HG02870 (cell line): ENCODE data around the gene WNT9A.

Source experiments
- ATAC-seq: cut with Tn5 transposase; IDR thresholded peaks from one replicate; pipeline ENCODE4 v1.9.1; 2021; ENCODE audit warnings: mild to moderate bottlenecking, moderate library complexity; ENCODE audit not compliant: unreplicated experiment

The WNT9A gene

DNA sequence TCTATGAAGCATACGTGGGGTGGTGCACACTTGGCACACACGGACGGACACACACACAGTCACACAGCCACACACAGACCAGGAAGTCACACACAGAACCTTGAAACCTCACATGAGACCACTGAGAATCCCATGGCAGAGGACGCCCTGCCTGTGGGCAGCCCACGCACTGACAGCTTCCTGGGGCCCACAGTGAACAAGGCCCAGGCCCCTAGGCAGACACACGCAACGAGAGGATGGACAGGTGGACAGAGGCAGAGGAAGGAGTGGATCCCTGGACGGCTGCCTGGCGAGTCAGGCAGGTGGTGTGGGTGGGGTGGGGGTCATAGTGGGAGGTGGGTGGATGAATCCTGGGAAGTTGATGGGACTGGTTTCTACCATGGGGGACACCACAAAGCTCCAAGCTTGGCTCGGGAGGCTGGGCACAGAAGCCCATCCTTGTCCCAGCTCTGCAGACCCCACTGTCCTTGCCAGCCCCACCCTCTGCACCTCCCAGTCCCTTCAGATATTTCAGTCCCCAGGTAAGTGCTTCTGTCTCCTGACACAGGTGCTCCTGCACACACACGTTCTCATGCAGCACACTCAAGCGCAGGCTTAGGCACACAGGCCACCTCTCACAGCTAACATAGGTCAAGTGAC lies 49.1 kb downstream of the WNT9A start:
- no peak for ATAC-seq

DNA sequence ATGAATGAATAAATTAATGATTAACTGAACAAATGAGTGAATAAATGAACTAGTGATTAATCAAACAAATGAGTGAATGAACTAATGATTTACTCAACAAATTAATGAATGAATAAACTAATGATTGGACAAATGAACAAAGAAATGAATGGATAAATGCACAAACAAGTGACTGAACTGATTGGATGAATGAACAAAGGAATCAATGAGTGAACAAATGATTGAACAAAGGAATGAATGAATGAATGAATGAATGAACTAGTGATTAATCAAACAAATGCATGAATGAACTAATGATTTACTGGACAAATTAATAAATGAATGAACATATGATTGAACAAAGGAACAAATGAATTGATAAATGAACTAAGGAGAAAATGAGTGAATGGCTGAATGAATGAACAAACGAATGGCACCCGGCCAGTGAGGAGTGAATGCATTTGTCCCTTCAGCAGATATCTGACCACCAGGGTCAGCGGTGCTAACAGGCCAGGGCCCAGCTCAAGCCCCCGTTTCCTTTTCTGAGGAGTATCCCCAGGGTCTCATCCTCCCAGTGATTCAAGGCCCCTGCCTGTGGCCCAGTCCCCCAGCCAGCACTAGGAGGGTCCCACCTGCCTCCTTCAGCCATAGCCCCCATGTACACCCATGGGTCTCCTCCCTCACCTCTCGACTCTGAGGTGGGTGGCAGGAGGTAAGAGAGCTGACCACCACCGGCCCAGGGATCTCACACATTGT lies 49.9 kb downstream of the WNT9A start:
- no peak for ATAC-seq

DNA sequence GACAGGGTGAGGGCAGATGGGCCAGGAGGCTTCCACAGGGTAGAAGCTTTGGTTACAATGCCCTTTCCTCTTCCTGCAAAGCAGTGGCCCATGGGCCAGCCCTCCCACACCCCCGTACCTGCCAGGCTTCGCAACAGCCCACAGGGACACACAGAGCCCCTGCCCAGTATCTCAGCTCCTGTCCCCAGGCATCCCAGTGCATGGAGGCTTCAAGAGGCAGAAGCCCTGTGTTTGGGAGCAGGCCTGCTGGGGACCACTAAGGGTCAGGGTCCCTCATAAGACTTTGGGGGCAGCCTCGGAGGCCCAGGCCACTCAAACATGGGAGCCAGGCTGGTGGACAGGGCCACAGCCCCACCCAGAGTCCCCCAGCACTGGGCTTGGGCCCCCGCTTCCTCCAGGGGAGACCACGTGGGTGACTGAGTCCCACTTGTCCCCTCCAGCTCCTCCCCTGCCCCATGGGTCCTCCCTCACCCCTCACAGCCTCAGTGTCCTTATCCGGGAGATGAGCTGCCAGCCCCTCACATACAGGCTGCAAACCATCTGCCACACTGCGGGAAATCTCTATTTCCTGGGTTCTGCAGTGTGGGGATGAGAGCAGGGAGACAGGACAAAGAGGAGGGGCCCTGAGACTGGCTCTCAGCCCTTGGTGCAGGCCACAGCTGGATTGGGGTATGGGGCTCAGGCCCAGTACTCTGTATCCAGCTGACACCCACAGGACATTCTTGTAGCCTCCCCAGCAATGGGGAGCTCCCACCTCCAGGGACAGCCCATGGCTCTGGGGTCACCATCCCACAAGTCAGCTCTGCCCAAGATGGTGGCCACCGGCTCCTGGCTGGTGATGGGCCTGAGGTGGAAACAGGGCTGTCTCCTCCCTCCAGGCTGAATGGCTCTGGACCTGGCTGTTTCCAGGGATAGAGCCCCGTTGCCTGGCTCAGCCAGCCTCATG lies 50.7 kb downstream of the WNT9A start:
- no peak for ATAC-seq

DNA sequence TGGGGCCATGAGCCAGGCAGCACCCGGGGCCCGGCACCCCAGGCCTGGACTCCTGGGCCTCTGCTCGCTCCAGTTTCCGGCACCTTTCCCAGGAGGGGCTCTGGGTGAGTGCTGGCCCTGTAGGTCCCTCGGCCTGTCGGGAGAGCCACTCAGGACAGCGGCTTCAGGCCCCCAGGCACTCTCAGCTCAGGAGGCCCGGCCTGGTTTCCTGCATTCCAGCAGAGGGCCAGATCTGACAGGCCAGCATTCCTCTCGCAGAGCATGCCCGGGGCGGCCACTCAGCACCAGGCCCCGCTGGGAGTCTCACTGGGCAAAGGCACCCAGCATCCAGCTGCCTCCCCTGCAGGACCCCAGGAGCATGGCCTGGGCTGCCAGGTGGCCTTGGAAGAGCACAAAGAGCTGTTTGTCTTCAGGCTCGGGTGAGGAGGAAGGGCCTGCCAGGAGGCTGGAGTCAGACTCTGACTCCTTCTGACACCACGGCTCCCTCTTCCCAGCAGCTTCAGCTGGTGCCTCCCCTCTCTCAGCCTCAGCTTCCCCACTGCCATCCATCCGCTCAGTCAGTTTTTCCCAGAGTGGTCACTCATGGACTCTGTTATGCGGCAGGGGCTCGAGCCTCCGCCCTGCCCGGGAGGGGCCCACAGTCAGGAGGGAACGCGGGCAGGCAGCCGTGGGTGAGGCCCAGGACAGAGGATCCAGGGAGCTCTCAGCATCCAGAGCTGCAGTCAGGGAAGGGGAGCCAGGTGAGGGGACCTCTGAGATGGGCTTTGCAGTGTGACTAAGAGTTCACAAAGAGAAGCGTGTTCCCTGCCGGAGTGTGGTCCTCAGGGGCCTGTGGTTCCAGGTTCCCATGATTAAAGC lies 51.7 kb downstream of the WNT9A start:
- no peak for ATAC-seq

DNA sequence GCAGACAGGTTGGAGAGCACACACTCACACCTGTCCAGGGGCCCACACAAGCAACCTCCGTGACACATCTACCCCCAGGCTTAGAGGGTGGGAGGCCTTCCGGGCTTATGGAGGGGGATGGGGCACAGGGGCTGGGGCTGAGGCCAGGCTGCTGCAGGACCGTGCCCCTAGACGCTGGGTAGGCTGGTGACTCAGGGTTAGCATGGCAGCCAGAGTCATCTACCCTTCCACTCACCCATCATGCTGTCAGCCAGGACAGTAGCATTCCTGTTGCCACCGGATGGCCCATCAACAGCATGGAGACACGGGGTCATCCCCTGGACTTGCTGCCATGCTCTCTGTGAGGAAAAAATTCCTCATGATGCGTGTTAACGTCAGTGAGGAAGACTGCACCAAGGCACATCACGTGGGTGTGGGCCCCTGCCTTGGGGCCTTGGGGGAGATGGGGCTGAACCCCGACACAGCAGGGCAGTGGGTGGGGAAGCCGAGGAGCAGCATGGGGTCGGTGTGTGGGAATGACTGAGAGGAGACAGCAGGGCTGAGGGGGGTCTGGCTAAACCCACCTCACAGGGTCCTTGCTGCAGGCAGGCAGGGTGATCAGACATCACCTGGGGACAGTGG lies 52.8 kb downstream of the WNT9A start:
- ATAC-seq: no peak

DNA sequence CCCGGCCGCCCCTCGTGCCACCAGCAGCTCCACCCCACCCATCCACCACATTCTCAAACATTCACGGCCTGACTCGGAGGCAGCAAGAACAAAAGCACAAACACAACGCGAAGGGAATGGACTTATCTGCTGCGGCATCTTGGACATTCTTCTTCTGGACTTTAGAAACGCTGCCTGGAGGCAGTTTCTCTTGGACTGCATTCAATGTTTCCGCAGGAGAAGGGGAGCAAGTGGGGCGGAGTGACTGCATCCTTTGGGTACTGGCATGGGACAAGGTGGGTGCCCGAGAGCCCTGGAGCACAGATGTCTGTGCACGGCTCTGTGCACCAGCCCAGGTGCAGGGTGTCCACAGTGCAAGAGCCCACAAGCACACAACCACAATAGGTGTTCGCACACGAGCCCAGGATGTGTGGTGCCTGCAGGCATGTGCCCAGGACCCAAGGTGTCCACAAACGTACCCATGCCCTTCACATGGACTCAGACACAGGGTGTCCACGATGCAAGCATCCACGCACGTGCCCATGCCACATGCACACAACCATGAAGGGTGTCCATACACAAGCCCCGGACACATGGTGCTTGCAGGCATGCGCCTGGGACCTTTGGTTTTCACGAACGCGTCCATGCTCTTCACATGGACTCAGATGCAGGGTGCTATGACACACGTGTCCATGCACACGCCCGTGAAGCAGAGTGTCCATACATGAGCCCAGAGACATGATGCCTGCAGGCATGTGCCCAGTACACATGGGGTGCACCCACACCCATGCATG lies 53.6 kb downstream of the WNT9A start:
- no peak for ATAC-seq

DNA sequence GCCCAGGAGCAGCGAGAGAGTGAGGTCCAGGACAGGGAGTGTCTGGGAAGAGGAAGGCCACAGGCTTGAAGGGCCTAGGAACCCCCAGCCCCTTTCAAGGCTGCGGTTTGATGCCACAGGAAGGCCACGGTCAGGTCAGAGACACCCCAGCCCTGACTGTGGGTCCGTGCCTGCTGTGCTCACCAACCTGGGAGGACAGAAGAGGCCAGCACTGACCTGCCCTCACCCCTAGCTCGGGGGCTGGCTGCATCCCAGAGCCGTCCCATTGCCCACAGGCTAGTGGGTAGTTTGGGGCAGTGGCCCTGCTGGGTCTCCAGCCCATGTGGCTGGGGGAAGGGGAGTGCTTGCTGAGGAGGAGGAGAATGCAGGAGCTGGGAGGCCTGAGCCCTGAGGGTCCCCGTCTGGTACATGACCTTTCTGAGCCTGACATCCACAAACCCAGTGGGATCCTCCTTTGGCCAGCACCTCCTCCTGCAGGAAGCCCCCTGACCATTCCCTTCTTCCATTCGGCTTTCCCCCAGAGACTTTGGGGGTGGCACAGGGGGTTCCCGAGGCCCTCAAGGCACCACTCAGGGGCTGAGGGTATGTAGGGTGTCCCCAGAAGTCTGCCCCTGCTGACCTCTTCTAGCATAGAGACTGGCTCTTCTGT lies 54.3 kb downstream of the WNT9A start:
- no peak for ATAC-seq

DNA sequence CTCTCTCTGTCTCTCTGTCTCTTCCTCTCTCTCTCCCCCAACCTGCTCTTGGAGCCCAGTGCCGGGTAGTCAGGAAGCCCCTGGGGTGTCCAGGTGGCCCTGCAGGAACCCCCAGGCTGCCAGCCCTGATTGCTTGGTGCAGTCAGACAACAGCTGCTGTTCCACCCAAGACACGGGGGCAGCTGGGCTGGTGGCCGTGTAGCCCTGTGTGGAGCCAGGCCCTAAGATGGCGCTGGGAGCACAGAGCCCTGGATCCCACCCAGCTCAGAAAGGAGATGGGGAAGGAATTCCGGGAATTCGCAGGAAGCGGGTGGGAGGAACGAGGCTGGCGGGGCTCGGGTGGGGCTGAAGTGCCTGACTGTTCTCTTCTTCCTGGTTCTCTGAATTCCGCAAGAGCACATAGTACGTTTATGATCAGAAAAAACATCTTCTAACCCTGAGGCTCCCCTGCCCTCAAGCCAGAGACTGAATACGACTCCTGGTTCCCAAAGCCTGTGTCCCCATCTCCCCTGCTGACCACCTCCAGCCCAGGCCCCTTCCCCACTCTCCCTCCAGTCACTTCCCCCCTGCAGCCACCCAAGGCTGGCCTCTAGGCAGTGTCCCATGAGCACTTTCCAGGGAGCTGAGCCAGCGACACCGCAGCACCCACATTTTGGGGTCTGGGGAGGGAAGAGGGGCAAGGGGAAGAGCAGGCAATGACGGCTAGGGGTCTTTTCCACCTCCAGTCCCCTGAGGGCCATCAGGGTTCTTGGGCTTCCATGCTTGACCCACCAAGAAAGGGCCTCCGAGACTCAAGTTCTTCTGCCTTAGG lies 55.0 kb downstream of the WNT9A start:
- no peak for ATAC-seq

DNA sequence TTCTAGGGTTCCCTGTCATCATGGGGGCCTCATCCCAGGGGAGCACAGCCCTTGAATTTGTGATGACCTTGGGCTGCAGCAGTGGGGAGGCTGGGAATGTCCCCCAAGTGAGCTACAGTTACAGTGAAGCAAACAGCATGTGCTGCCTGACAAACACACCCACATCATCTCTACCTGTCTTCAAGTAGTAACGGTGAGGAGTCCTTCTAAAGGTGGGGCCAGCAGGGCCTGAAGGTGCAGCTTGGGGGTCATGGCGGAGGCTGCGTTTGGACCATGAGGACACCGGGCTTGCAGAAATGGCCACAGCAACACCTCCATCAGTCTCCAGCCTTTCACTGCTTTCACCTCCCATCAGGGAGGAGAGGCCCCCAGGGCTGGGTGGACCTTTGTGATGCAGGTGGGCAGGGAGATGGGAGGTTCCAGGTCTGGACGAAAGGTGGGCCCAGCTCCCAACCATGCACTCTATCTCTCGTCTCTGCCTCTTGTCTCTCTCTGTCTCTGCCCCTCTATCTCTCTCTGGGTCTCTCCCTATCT lies 55.7 kb downstream of the WNT9A start:
- no peak for ATAC-seq

DNA sequence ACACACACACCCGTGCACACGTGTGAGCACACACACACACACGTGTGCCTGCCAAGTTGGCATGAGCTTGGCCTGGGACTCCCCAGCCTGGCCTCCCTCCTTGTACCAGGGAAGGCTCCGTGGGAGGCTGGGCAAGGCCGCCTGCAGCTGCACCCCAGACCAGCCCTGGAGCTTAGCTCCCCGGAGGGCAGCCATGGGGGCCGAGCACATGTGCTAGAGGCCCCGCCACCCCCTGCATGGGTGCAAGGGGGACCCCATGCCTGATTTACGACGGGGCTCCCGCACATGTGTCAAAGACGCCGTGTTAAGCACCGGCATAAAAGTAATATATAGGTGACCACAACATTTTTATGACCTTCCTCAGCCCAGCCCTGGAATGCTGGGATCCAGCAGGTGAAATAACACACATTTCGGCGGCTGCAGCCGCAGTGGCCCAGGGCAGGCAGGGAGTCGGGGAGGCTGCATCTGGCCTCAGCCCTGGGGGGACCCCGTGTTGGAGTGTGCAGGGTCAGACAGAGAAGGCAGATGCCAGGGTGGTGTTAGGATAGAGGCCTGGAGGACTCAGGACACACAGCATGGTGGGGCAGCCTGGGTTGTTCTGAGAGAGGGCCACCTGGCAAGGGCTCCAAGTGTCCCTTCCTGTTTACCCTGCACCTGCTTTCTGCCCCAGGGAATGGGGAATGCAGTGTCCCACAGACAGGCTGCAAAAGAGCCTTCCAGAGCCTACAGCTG lies 56.3 kb downstream of the WNT9A start:
- no peak for ATAC-seq

DNA sequence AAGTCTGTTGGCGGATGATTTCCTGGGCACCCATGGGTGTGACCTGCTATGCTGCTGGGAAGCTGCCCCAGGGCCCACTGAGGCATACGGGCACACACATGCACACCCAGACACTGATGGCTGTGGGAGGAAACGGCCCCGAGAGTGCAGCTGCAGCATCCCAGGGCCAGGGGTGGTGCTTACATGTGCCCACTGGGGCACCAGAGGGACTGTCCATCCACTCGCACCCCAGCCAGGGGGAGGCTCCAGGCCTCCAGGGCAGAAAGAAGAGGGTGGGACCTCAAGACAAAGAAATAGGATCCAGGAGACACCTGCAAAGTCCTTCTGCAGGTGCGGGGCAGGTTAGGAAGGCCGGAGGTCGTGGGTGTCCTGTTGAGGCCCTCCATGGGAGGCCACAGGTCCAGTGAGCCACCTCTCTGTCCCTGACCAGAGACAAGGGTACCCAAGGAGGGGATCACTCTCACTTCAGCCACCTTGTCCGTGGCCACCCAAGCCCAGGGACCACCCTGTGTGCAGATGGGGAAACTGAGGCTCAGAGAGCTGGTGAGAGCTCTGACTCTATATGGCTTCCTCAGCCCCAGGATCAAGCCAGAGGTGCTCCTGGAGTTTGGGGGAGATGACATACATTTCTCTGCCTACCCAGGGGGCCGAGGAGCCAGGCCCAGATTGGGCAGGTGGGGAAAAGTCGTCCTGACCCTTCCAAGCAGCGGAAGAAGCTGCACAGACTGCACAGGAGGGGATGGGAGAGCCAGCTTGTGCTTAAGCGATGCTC lies 57.1 kb downstream of the WNT9A start:
- no peak for ATAC-seq

DNA sequence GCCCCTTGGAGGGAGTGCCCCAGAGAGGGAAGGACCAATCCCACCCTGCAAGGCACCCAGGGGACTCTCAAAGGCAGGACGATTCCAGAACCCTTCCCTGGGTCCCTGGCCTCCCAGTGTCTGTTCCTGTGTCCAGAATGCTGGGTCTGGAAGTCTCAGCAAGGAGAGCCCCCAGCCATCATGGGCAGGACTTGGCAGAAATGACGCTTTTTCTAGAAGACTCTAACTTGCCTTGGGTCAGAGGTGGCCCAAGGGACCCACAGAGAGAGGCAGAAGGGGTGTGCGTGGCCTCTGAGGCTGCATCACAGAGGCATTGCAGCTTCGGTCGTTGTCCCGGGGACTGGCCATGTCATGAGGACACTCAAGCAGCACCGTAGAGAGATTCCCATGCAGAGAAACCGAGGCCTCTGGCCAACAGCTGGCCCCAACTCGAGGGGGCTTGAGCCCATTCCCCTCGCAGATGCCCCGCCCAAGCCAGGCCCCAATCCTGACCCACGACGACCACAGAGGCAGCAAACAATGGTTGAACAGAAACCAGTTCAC lies 57.8 kb downstream of the WNT9A start:
- ATAC-seq: no peak

DNA sequence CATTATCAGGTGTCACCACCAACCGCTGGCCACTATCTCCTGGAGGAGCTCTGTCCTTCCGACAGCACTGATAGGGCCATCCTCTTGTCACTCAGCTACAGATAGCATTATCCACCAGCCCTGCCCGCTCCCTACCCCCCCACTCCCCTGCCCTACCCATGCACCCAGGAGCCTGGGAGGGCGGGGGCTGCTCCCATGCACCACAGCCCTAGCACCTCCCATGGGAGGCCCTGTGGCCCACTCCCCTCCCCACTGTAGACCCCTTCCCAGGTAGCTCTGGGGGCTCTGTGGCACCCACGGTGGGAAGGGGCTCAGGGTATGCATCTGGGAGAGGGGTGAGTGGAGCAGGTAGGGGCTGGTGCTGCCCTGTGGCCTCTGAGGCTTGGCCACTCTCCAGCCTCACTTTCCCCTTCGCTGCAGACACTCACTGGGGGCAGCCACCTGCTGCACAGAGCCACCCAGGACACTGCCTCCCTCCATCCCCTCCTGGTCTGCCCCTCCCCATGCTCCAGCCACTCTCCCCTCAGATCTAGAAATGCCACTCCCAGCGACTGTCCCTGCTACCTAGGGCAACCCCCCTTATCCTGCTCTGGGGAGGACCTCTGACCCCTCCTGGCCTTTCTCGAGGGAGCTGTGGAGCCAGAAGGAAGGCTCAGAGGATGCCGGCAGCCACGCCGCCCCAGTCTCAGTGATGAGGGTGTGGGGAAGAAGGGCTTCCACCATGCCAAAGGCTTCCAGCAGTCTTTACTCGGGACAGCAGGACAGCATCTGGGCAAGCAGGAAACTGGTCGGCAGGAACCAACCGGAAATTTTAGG lies 58.5 kb downstream of the WNT9A start:
- no peak for ATAC-seq

DNA sequence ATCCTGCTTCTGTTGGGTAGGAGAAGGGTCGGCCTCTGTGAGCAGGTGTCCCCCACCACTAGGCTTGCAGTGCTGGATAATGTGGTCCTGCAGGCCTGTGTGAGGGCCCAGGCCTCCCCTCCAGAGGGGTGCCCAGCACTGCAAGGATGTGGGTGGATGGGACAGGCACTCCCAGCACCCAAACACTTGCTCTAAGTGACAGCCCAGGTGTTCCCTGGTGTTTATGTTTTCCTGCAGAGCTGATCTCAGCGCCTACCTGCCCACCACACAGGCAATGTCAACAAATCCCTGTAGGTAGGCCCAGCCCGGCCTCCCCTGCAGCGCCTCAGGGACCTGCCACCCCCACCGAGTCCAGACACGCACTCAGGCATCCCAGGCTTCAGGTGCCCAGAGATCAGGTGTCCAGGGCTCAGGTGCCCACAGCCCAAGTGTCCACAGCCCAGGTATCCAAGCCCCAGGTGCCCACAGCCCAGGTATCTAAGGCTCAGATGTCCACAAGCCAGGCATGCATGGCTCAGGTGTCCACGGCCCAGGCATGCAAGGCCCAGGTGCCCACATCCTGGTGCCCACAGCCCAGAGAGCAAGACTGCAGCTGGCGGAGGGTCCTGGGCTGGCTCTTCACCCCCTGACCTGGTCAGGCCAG lies 59.2 kb downstream of the WNT9A start:
- ATAC-seq: no peak
